A673 (cell line): ENCODE measurements around the gene SEC22C.

Experiments used
- CTCF ChIP-seq: fragments of 300-800, 200-600 bp; sonication (generic); conservative IDR thresholded peaks from 2 replicates; pipeline ENCODE4 v1.5.1; 2017; ENCODE audit warnings: low read depth, mild to moderate bottlenecking, antibody characterized with exemption, low read length, moderate library complexity, mixed read lengths
- EZH2 ChIP-seq: fragments of 200-600 bp; sonication (generic); IDR thresholded peaks from 2 replicates; pipeline ENCODE4 v1.6.1; 2017; ENCODE audit warnings: borderline replicate concordance, low read depth, mild to moderate bottlenecking, mixed read lengths, antibody characterized with exemption, low read length; ENCODE audit not compliant: poor library complexity, severe bottlenecking

- TF ChIP-seq CTCF (no peak), EZH2 (no peak)
These were observed 20.3 kb upstream of the SEC22C start for GRCh38 chr3:42601896-42602581.
